ENCODE results near the gene PTOV1.

The PTOV1 gene

DNA sequence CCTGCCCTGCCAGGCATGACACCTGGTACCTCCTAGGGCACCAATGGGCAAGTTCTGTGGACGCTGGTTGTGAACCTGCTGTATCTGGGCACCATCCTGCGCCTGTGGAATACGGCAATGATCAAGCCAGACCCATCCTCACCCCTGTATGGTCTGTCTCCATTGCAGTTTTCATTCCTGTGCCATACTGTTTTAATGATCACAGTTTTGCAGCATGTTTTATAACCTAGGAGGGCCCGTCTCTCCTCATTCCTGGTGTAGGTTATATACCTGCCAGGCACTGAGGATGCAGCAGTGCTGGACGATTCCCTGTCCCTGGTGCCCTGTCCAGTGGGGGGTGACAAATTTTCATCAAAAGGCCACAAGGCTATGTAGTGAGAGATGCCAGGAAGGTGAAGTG lies 32.1 kb downstream of the PTOV1 start:
- TF ChIP-seq, protein P1, sequence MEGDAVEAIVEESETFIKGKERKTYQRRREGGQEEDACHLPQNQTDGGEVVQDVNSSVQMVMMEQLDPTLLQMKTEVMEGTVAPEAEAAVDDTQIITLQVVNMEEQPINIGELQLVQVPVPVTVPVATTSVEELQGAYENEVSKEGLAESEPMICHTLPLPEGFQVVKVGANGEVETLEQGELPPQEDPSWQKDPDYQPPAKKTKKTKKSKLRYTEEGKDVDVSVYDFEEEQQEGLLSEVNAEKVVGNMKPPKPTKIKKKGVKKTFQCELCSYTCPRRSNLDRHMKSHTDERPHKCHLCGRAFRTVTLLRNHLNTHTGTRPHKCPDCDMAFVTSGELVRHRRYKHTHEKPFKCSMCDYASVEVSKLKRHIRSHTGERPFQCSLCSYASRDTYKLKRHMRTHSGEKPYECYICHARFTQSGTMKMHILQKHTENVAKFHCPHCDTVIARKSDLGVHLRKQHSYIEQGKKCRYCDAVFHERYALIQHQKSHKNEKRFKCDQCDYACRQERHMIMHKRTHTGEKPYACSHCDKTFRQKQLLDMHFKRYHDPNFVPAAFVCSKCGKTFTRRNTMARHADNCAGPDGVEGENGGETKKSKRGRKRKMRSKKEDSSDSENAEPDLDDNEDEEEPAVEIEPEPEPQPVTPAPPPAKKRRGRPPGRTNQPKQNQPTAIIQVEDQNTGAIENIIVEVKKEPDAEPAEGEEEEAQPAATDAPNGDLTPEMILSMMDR (IDR thresholded peaks at IDR 0.05): no peak

DNA sequence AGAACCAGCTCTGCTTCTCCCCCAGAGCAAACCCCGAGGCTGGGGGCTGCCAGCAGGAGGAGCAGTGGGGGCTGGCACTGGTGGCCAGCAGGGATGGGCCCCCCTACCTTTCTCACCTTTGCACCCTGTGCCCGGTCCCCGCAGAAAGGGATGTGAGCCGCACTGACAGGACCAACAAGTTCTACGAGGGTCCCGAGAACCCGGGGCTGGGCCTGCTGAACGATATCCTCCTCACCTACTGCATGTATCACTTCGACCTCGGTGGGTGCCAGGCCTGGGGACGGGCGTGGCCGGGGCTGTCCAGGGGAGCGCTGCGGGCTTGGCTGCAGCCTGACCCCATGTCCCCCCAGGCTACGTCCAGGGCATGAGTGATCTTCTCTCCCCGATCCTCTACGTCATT lies 33.1 kb downstream of the PTOV1 start:
- TF ChIP-seq, protein P1 (IDR thresholded peaks at IDR 0.05): no peak

DNA sequence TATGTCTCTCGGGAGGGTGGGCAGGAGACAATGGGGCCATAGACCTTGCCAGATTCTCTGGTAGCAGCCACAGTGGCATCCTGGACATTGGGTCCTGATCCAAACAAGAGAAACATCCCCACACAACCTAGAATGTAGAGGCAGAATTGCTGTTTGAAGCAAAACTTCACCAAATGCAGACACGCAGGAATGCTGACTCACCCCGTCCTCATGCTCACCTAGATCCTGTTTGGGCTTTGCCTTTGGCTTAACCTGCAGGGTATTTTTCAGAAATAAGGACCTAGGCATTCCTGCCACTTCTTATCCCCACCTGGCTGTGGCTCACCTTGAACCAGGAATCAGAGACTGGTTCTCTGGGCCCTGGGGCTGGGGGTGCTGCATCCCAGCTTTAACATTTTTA lies 33.8 kb downstream of the PTOV1 start:
- TF ChIP-seq, protein P1 (IDR thresholded peaks at IDR 0.05): no peak

DNA sequence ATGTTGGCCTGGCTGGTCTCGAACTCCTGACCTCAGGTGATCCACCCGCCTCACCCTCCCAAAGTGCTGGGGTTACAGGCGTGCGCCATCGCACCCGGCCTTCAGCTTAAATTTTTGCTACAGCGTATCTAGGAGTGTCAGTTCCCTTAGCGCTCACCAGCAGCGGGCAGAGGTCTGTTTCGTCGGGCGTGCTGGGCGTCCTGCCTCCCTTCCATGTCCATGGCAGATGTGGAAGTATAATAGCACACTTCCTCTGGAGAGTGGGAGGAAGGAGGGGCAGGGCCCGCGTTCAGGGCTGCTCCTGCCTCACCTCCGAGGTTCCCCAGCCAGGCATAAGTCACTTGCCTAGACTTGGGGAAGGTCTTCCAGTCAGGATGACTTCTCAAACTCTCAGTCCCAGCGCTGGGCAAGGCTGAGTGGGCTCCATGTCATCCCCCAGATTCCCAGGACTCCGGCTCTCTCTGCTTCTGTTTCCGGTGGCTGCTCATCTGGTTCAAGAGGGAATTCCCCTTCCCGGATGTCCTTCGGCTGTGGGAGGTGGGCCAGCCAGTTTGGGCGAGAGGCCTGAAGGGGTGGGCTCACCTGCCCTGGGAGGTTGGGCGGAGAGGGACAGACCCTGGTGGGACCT lies 36.2 kb downstream of the PTOV1 start:
- TF ChIP-seq, protein P1 (IDR thresholded peaks at IDR 0.05): no peak

DNA sequence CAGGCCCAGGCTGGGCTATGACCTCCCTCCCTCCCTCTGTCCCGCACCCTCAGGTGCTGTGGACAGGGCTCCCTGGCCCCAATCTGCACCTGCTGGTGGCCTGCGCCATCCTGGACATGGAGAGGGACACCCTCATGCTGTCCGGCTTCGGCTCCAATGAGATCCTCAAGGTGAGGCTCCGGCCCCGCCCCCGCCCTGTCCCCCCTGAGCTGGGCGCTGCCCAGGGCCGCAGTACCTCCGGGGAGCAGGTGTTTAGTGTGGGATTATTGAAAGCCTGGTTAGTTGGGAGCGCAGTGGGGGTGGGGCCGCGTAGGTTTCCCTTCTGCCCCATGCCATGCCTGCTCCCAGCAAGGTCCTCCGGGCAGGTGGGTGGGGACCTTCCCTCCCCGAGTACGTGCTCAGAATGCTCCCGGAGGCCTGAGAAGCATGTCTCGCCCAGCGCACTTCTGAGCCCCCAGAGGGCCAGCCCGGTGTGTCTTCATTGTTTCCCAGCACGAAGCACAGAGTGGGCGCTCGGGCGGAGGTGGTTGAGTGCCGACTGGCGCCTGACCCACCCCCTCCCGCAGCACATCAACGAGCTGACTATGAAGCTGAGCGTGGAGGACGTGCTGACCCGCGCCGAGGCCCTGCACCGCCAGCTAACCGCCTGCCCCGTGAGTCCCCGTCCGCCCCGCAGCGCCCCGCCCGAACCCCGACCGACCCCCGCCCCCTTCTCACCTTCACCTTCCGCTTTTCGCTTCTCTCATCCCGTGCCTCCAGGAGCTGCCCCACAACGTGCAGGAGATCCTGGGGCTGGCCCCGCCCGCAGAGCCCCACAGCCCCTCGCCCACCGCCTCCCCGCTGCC lies 36.9 kb downstream of the PTOV1 start:
- TF ChIP-seq, protein P1 (IDR thresholded peaks at IDR 0.05): no peak

DNA sequence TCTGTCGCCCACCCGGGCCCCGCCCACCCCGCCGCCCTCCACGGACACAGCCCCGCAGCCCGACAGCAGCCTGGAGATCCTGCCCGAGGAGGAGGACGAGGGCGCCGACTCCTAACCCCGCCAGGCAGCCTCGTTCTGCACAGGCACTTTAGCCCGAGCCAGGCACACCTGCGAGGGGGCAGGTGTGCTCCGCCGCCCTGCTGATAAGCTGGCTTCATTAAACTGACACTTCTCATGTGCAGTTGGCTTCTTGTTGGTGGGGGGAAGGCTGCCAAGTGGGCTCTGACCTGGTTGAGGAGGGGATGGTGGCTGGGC lies 37.5 kb downstream of the PTOV1 start:
- TF ChIP-seq, protein P1 (IDR thresholded peaks at IDR 0.05): no peak

DNA sequence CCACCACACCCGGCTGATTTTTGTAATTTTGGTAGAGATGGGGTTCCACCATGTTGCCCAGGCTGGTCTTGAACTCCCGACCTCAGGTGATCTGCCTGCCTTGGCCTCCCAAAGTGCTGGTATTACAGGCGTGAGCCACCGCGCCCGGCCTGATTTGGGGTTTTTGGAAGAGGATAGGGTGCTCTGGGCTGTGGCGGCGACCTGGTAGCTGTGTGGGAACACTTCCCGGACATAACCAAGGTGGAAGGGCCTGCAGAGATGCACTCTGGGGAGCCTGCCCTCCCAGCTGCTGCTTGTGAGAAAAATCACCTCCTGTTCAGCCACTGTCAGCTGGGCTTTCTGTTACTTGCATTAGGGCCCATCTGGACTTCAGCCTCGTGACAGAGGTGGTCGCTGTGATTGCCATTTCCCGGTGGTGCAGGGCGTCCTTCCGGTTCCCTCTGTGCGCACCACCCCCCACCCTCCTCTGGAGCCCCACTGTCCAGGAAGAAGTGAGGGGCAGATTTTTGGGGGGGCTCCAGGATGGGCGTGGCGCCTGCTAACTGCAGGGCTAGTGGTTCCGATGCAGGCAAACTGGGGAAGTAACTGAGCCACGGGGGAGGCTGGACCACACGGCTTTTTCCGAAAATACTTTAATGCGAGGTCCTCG lies 38.2 kb downstream of the PTOV1 start:
- TF ChIP-seq, protein P1 (IDR thresholded peaks at IDR 0.05): no peak

All from LNCAP (cell line).